Measurements from ENCODE around the gene RARB.

RARB gene

DNA sequence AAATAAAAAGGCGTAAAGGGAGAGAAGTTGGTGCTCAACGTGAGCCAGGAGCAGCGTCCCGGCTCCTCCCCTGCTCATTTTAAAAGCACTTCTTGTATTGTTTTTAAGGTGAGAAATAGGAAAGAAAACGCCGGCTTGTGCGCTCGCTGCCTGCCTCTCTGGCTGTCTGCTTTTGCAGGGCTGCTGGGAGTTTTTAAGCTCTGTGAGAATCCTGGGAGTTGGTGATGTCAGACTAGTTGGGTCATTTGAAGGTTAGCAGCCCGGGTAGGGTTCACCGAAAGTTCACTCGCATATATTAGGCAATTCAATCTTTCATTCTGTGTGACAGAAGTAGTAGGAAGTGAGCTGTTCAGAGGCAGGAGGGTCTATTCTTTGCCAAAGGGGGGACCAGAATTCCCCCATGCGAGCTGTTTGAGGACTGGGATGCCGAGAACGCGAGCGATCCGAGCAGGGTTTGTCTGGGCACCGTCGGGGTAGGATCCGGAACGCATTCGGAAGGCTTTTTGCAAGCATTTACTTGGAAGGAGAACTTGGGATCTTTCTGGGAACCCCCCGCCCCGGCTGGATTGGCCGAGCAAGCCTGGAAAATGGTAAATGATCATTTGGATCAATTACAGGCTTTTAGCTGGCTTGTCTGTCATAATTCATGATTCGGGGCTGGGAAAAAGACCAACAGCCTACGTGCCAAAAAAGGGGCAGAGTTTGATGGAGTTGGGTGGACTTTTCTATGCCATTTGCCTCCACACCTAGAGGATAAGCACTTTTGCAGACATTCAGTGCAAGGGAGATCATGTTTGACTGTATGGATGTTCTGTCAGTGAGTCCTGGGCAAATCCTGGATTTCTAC, at the start of gene RARB:
TSS of gene RARB (plus strand) at position 322 of the 847 bp plus-strand sequence. CDS start at position 791, 469 bp downstream.
- DNase-seq (ENCODE audit: low spot score) = peak; percentile 18
- TF ChIP-seq CTCF (IDR thresholded peaks at IDR 0.05; ENCODE audit: extremely low read depth, missing control alignments) = no peak

- no peak for TF ChIP-seq CTCF (IDR thresholded peaks at IDR 0.05; ENCODE audit: extremely low read depth, missing control alignments)
- DNase-seq (ENCODE audit: low spot score) = no peak
Observed at GRCh38 chr3:25378786-25379311, 49.2 kb upstream of the RARB start.

- no peak for DNase-seq (ENCODE audit: low spot score)
- no peak for TF ChIP-seq CTCF (IDR thresholded peaks at IDR 0.05; ENCODE audit: extremely low read depth, missing control alignments)
Observed at GRCh38 chr3:25380222-25380739, 47.8 kb upstream of the RARB start.

GRCh38 chr3:25381083-25381482, 47.0 kb upstream of the RARB start:
- DNase-seq (ENCODE audit: low spot score) = no peak
- TF ChIP-seq CTCF (IDR thresholded peaks at IDR 0.05; ENCODE audit: extremely low read depth, missing control alignments) = no peak

- no peak for DNase-seq (ENCODE audit: low spot score)
- no peak for TF ChIP-seq CTCF (IDR thresholded peaks at IDR 0.05; ENCODE audit: extremely low read depth, missing control alignments)
Observed at GRCh38 chr3:25384471-25384870, 43.6 kb upstream of the RARB start.

DNA sequence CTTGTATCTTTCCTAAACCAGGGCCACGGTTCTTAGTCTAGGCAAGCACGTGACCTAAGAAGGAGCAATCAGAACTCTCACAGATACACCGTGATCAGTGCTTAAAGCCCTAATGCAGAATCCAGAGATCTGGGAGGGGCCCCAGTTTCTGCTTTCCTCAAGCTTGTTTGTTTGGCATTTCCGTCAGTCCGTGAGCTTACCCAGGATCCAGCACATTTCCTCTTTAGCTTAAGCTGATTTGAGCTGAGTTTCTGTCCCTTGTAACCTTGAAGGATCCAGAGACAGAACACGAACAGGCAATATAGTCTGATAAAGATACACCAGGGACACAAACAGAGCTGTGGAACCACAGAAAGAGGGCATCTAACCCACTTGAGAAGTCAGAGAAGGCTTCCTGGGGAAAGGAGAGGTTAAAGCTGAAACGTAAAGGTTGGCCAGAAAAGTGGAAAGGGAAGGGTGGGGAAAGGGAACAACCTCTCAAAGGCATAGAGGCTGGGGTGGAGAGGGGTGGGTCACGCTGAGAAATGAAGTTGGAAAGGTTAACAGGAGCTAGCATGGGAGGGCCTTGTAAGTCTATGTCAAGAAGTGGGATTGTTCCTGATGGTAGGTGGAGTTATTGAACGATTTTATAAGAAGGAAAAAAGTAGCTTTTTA, 42.1 kb upstream of the RARB start:
- DNase-seq (ENCODE audit: low spot score) = no peak
- no peak for TF ChIP-seq CTCF (IDR thresholded peaks at IDR 0.05; ENCODE audit: extremely low read depth, missing control alignments)

All from GM20000 (cell line).